SU-DHL-6 (cell line): ENCODE data around the gene RMND1.

Experiments
- H2AFZ ChIP-seq: fragments of 200-600 bp; sonication (generic); 2 replicates; pipeline ENCODE4 v1.6.1; 2014; ENCODE audit warnings: low read depth, mild to moderate bottlenecking, moderate library complexity, mixed read lengths, antibody characterized with exemption, low read length; ENCODE audit not compliant: severe bottlenecking
- H3F3A ChIP-seq: fragments of 200-600 bp; shearing (Covaris generic); 2 replicates; pipeline ENCODE4 v1.6.0; 2016; ENCODE audit warnings: antibody characterized with exemption, mild to moderate bottlenecking; ENCODE audit not compliant: insufficient read depth
- H3K27ac ChIP-seq: fragments of 200-600 bp; sonication (generic); 2 replicates; pipeline ENCODE4 v1.5.1; 2016; ENCODE audit warnings: low read depth, mild to moderate bottlenecking, low read length, moderate library complexity, mixed read lengths
- H3K27me3 ChIP-seq: fragments of 200-600 bp; sonication (generic), shearing (Covaris generic); 2 replicates; pipeline ENCODE4 v1.6.0; 2014; ENCODE audit warnings: mild to moderate bottlenecking, low read length
- H3K36me3 ChIP-seq: fragments of 200-600 bp; sonication (generic); 2 replicates; pipeline ENCODE4 v1.6.1; 2014; ENCODE audit warnings: mild to moderate bottlenecking, low read length, mixed read lengths
- H3K4me2 ChIP-seq: fragments of 300-600, 200-600 bp; shearing (Covaris generic), sonication (generic); 2 replicates; pipeline ENCODE4 v1.6.0; 2014; ENCODE audit warnings: low read length, low read depth, mild to moderate bottlenecking; ENCODE audit not compliant: poor library complexity, severe bottlenecking
- H3K4me3 ChIP-seq: fragments of 200-600 bp; sonication (generic); 2 replicates; pipeline ENCODE4 v1.5.1; 2014; ENCODE audit warnings: antibody characterized with exemption, low read length, mild to moderate bottlenecking, mixed read lengths; ENCODE audit not compliant: insufficient read depth, poor library complexity, severe bottlenecking
- H3K79me2 ChIP-seq: fragments of 200-600 bp; sonication (generic); 2 replicates; pipeline ENCODE4 v1.6.1; 2014; ENCODE audit warnings: mild to moderate bottlenecking, low read length, moderate library complexity; ENCODE audit not compliant: insufficient read depth
- H3K9ac ChIP-seq: fragments of 200-600 bp; sonication (generic); 2 replicates; pipeline ENCODE4 v1.7.0; 2014; ENCODE audit warnings: mild to moderate bottlenecking, low read length
- H3K9me2 ChIP-seq: fragments of 200-600 bp; sonication (generic); replicated peaks from 2 replicates; pipeline ENCODE4 v1.6.1; 2014; ENCODE audit warnings: low read length; ENCODE audit not compliant: insufficient read depth
- H3K9me3 ChIP-seq: fragments of 200-600 bp; sonication (generic); 2 replicates; pipeline ENCODE4 v1.6.1; 2014; ENCODE audit warnings: low read length, mixed read lengths; ENCODE audit not compliant: insufficient read depth
- H4K20me1 ChIP-seq: fragments of 200-600 bp; sonication (generic); 2 replicates; pipeline ENCODE4 v1.6.1; 2014; ENCODE audit warnings: low read depth, mild to moderate bottlenecking, antibody characterized with exemption, low read length, moderate library complexity, mixed read lengths
- EZH2phosphoT487 ChIP-seq: fragments of 200-600 bp; sonication (generic), shearing (Covaris generic); conservative IDR thresholded peaks from 2 replicates; pipeline ENCODE4 v1.6.1; 2018; ENCODE audit warnings: mild to moderate bottlenecking, antibody characterized with exemption, low read length, moderate library complexity, mixed read lengths
- TF ChIP-seq, protein P1 (sequence below): fragments of 200-600 bp; sonication (generic); IDR thresholded peaks from one replicate; pipeline ENCODE4 v1.5.1; 2017; ENCODE audit warnings: antibody characterized with exemption, mild to moderate bottlenecking, low read length, moderate library complexity; ENCODE audit not compliant: insufficient read depth, poor library complexity, severe bottlenecking

Gene RMND1

GRCh38 chr6:151436802-151437201 lies 15.1 kb downstream of the RMND1 start:
- H3K27me3 ChIP-seq = no peaks in the 10 kb centered on the region
- no peak for TF ChIP-seq EZH2phosphoT487
- H3F3A ChIP-seq = no peaks in the 10 kb centered on the region
- no peak overlapping the region for H3K27ac ChIP-seq
- H4K20me1 ChIP-seq = peaks cover 6% of the 10 kb centered on the region; the same call in 1 of the 2 replicates
- H3K36me3 ChIP-seq = peaks cover 12% of the 10 kb centered on the region; the same call in 1 of the 2 replicates
- no peak overlapping the region for H3K9ac ChIP-seq
- no peak overlapping the region for H3K4me3 ChIP-seq
- no peaks in the 10 kb centered on the region for H3K9me3 ChIP-seq
- no peaks in the 10 kb centered on the region for H3K9me2 ChIP-seq
- H2AFZ ChIP-seq = no peak overlapping the region
- no peak overlapping the region for H3K4me2 ChIP-seq
- peaks cover 49% of the 10 kb centered on the region for H3K79me2 ChIP-seq

DNA sequence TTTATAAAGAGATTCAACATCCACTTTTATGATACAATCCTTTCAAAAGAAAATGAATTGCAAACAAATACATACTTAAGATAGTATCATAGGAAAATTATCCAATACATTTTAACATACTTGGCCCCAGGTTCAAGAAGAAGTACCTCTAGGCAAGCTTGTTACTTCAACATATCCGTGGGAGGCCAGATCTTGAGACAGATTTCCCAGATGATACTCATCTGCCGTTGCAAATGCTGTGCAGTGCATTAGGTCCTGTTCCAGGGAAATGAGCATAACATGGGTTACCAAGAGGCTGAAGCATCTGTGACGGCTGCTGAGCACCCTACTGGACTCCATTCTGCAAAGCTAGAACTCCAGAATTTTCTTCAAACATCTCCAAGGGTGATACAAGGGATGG lies 15.6 kb downstream of the RMND1 start:
- H3K27me3 ChIP-seq = no peaks in the 10 kb centered on the region
- no peak overlapping the region for H2AFZ ChIP-seq
- peaks cover 44% of the 10 kb centered on the region for H3K79me2 ChIP-seq
- no peak overlapping the region for H3K9ac ChIP-seq
- H3K27ac ChIP-seq = no peak overlapping the region
- TF ChIP-seq EZH2phosphoT487 = no peak
- TF ChIP-seq, protein P1, sequence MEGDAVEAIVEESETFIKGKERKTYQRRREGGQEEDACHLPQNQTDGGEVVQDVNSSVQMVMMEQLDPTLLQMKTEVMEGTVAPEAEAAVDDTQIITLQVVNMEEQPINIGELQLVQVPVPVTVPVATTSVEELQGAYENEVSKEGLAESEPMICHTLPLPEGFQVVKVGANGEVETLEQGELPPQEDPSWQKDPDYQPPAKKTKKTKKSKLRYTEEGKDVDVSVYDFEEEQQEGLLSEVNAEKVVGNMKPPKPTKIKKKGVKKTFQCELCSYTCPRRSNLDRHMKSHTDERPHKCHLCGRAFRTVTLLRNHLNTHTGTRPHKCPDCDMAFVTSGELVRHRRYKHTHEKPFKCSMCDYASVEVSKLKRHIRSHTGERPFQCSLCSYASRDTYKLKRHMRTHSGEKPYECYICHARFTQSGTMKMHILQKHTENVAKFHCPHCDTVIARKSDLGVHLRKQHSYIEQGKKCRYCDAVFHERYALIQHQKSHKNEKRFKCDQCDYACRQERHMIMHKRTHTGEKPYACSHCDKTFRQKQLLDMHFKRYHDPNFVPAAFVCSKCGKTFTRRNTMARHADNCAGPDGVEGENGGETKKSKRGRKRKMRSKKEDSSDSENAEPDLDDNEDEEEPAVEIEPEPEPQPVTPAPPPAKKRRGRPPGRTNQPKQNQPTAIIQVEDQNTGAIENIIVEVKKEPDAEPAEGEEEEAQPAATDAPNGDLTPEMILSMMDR = no peak
- no peaks in the 10 kb centered on the region for H3K9me2 ChIP-seq
- no peak overlapping the region for H3K4me2 ChIP-seq
- H3K9me3 ChIP-seq = no peaks in the 10 kb centered on the region
- peaks cover 6% of the 10 kb centered on the region; the same call in 1 of the 2 replicates for H4K20me1 ChIP-seq
- peaks cover 12% of the 10 kb centered on the region; the same call in 1 of the 2 replicates for H3K36me3 ChIP-seq
- H3F3A ChIP-seq = no peaks in the 10 kb centered on the region
- no peak overlapping the region for H3K4me3 ChIP-seq

- Histone ChIP-seq H2AFZ (no peak overlapping the region), H3K27me3 (no peaks in the 10 kb centered on the region), H3K9ac (no peak overlapping the region), H3K79me2 (peaks cover 27% of the 10 kb centered on the region), H3F3A (0 out of 2 replicates have a peak, but pooled peaks cover 4% of the 10 kb centered on the region), H3K9me2 (no peaks in the 10 kb centered on the region), H3K4me2 (no peak overlapping the region), H3K4me3 (no peak overlapping the region), H3K9me3 (no peaks in the 10 kb centered on the region), H3K27ac (no peak overlapping the region), H4K20me1 (no peaks in the 10 kb centered on the region), H3K36me3 (peaks cover 24% of the 10 kb centered on the region)
- no peak for TF ChIP-seq EZH2phosphoT487
Measured at GRCh38 chr6:151434369-151434768, 17.6 kb downstream of the RMND1 start.

- Histone ChIP-seq H3K4me2 (no peak overlapping the region), H3K27me3 (no peaks in the 10 kb centered on the region), H3F3A (0 out of 2 replicates have a peak, but pooled peaks cover 4% of the 10 kb centered on the region), H3K9ac (no peak overlapping the region), H3K4me3 (no peak overlapping the region), H3K9me3 (no peaks in the 10 kb centered on the region), H4K20me1 (no peaks in the 10 kb centered on the region), H3K27ac (no peak overlapping the region), H3K36me3 (peaks cover 27% of the 10 kb centered on the region), H2AFZ (no peak overlapping the region), H3K9me2 (no peaks in the 10 kb centered on the region), H3K79me2 (peaks cover 9% of the 10 kb centered on the region)
- TF ChIP-seq, protein P1 = no peak
- TF ChIP-seq EZH2phosphoT487 = no peak
Measured at GRCh38 chr6:151432651-151433050, 19.3 kb downstream of the RMND1 start.
